ENCODE data around the gene MAST4. TPM values are rescaled to one million over a fixed set of nuclear protein-coding genes. Genes with fewer than 3 reads are reported as not detected.

Gene MAST4
- total RNA-seq, 1 donor from 2014 or later: 0.99 TPM

DNA sequence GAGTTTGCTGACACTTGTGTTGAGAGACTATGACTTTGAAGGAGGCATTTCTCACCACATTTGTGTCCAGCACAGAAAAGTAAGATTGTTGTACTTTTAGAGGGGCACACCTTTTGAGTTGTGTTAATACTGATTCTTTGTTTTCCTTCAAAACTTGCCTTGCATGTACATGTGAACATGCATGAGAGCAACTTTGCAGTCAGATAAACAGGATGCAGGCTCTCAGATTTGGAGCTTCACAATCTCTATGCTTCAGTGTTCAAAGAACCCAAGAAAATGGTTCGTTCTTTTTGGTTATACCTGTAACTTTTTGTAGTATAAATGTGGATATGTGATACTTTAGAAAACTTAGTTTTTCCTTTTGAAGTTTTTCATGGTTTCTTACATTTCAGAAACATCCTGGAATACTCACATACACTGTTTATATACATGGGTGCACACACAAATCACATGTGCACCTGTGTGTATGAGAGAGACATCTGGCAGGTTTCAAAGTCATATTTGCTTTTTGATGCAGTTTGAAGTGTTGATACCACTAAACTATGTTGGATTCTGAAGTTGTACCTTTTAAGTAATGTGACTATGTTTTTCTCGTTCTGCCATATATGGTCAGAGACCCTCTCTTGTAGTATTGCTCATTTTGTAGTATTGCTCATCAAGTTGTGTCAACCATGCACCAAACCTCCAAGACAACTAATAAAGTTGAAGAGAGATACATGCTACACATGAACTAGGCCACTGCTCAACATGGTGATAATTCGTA lies 409.7 kb downstream of the MAST4 start:
- peak overlapping the region; percentile 96 for H3K4me3 Mint-ChIP-seq
- Histone ChIP-seq H3F3A (ENCODE audit: low read depth) (peaks cover 26% of the 10 kb centered on the region), H3K27me3 (peaks cover 23% of the 10 kb centered on the region), H3K79me2 (ENCODE audit: low read depth) (no peaks in the 10 kb centered on the region), H3K36me3 (no peaks in the 10 kb centered on the region), H3K27ac (no peak overlapping the region), H3K4me3 (no peak overlapping the region), H2AFZ (replicated peaks) (no peak overlapping the region), H3K9ac (no peak overlapping the region), H3K9me3 (ENCODE audit: low read depth) (no peaks in the 10 kb centered on the region), H3K4me2 (no peak overlapping the region), H4K20me1 (ENCODE audit: low read depth) (no peaks in the 10 kb centered on the region), H3K4me1 (peaks cover 14% of the 10 kb centered on the region)
- H3K4me1 Mint-ChIP-seq: peaks cover 41% of the 10 kb centered on the region
- no peak for DNase-seq (ENCODE audit: low spot score)
- H3K36me3 Mint-ChIP-seq: no peaks in the 10 kb centered on the region
- no peaks in the 10 kb centered on the region for H3K27me3 Mint-ChIP-seq (ENCODE audit: insufficient read depth, low read depth)
- no peaks in the 10 kb centered on the region for H3K9me3 Mint-ChIP-seq
- H3K27ac Mint-ChIP-seq: no peak overlapping the region
- TF ChIP-seq EZH2 (IDR thresholded peaks at IDR 0.05): no peak
- TF ChIP-seq, protein P1, sequence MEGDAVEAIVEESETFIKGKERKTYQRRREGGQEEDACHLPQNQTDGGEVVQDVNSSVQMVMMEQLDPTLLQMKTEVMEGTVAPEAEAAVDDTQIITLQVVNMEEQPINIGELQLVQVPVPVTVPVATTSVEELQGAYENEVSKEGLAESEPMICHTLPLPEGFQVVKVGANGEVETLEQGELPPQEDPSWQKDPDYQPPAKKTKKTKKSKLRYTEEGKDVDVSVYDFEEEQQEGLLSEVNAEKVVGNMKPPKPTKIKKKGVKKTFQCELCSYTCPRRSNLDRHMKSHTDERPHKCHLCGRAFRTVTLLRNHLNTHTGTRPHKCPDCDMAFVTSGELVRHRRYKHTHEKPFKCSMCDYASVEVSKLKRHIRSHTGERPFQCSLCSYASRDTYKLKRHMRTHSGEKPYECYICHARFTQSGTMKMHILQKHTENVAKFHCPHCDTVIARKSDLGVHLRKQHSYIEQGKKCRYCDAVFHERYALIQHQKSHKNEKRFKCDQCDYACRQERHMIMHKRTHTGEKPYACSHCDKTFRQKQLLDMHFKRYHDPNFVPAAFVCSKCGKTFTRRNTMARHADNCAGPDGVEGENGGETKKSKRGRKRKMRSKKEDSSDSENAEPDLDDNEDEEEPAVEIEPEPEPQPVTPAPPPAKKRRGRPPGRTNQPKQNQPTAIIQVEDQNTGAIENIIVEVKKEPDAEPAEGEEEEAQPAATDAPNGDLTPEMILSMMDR (IDR thresholded peaks at IDR 0.05): no peak
- no peak for TF ChIP-seq EZH2phosphoT487 (IDR thresholded peaks at IDR 0.05)

DNA sequence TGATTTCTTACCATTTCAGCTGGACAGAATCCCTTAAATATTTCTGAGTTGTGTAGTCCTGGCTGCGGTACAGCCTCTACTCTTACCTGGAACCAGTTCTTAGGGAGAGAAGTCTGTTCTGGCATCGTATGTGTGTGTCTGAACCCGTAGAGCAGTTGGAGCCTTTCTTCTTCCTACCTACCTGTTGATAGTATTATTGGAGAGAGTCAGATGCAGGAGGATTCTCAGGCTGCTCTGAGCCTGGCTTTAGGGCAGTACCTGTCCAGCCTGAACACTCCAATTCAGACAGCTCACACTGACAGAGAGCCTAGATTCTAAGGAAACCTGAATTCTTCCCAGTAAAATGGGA lies 410.3 kb downstream of the MAST4 start:
- H3K27me3 Mint-ChIP-seq (ENCODE audit: insufficient read depth, low read depth): no peaks in the 10 kb centered on the region
- H3K9me3 Mint-ChIP-seq: no peaks in the 10 kb centered on the region
- peak overlapping the region; percentile 45 for H3K4me3 Mint-ChIP-seq
- Histone ChIP-seq H3K9ac (no peak overlapping the region), H3K4me2 (no peak overlapping the region), H3F3A (ENCODE audit: low read depth) (peaks cover 26% of the 10 kb centered on the region), H3K4me1 (peaks cover 20% of the 10 kb centered on the region), H3K27me3 (peaks cover 23% of the 10 kb centered on the region), H3K4me3 (no peak overlapping the region), H2AFZ (replicated peaks) (no peak overlapping the region), H3K36me3 (no peaks in the 10 kb centered on the region), H3K79me2 (ENCODE audit: low read depth) (no peaks in the 10 kb centered on the region), H3K9me3 (ENCODE audit: low read depth) (no peaks in the 10 kb centered on the region), H4K20me1 (ENCODE audit: low read depth) (no peaks in the 10 kb centered on the region), H3K27ac (no peak overlapping the region)
- H3K36me3 Mint-ChIP-seq: no peaks in the 10 kb centered on the region
- TF ChIP-seq, protein P1 (IDR thresholded peaks at IDR 0.05): no peak
- TF ChIP-seq EZH2 (IDR thresholded peaks at IDR 0.05): no peak
- no peak for TF ChIP-seq EZH2phosphoT487 (IDR thresholded peaks at IDR 0.05)
- H3K27ac Mint-ChIP-seq: no peak overlapping the region
- no peak for DNase-seq (ENCODE audit: low spot score)
- peaks cover 47% of the 10 kb centered on the region for H3K4me1 Mint-ChIP-seq

DNA sequence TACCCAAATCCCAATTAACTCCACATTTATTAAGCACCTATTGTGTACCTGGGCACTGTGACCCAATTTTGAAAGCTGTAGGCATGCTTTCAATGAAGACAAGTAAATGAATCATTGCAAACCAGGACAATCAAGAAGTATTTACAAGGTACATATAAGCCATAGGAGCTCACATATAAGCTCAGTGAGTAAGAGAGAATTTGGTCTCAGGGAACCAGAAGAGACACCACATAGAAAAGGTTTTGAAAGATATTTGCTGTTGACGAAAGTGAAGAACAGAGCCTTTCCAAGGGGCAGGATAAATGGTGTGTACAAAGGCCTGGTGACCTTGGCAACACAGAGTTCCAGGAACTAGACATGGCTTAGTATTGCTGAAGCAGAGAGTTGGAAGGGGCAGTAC lies 412.8 kb downstream of the MAST4 start:
- no peak overlapping the region for H3K4me2 ChIP-seq
- no peaks in the 10 kb centered on the region for H3K9me3 ChIP-seq (ENCODE audit: low read depth)
- H3K4me1 Mint-ChIP-seq: peaks cover 46% of the 10 kb centered on the region
- no peaks in the 10 kb centered on the region for H3K27me3 Mint-ChIP-seq (ENCODE audit: insufficient read depth, low read depth)
- no peaks in the 10 kb centered on the region for H4K20me1 ChIP-seq (ENCODE audit: low read depth)
- no peaks in the 10 kb centered on the region for H3K36me3 ChIP-seq
- DNase-seq (ENCODE audit: low spot score): no peak
- no peak overlapping the region for H3K4me3 Mint-ChIP-seq
- H3K27ac Mint-ChIP-seq: no peak overlapping the region
- H3K36me3 Mint-ChIP-seq: no peaks in the 10 kb centered on the region
- H3K27me3 ChIP-seq: peaks cover 12% of the 10 kb centered on the region
- no peak overlapping the region for H3K4me3 ChIP-seq
- H2AFZ ChIP-seq (replicated peaks): no peak overlapping the region
- peaks cover 18% of the 10 kb centered on the region for H3K4me1 ChIP-seq
- H3F3A ChIP-seq (ENCODE audit: low read depth): peaks cover 9% of the 10 kb centered on the region
- TF ChIP-seq, protein P1 (IDR thresholded peaks at IDR 0.05): no peak
- TF ChIP-seq EZH2phosphoT487 (IDR thresholded peaks at IDR 0.05): no peak
- TF ChIP-seq EZH2 (IDR thresholded peaks at IDR 0.05): no peak
- no peaks in the 10 kb centered on the region for H3K9me3 Mint-ChIP-seq
- H3K27ac ChIP-seq: no peak overlapping the region
- no peak overlapping the region for H3K9ac ChIP-seq
- H3K79me2 ChIP-seq (ENCODE audit: low read depth): no peaks in the 10 kb centered on the region

Data from neural progenitor cell (in vitro differentiated cells).